ENCODE results near the gene SORCS1.

DNA sequence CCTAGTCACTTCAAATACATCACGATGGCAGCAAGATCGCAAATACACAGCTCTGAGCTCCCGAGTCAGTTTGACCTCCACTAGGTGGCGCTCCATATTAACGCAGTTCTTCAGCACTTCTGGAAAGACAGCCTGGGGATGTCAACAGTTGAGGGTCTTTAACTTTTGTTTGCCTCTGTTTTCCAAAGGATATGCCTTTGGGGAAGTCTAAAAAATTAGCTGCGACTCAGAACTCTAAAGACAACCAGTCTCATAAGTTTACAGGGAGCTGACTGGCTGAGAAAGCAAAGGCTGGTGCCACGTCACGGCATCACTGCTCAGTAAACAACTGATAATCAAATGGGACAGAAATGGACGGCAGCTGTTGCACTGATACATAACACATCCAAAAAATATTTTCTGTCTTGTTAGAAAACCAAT lies 458.8 kb downstream of the SORCS1 start:
- TF ChIP-seq, protein P1, sequence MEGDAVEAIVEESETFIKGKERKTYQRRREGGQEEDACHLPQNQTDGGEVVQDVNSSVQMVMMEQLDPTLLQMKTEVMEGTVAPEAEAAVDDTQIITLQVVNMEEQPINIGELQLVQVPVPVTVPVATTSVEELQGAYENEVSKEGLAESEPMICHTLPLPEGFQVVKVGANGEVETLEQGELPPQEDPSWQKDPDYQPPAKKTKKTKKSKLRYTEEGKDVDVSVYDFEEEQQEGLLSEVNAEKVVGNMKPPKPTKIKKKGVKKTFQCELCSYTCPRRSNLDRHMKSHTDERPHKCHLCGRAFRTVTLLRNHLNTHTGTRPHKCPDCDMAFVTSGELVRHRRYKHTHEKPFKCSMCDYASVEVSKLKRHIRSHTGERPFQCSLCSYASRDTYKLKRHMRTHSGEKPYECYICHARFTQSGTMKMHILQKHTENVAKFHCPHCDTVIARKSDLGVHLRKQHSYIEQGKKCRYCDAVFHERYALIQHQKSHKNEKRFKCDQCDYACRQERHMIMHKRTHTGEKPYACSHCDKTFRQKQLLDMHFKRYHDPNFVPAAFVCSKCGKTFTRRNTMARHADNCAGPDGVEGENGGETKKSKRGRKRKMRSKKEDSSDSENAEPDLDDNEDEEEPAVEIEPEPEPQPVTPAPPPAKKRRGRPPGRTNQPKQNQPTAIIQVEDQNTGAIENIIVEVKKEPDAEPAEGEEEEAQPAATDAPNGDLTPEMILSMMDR (IDR thresholded peaks at IDR 0.05), result peak; percentile 56 to 84 (median 78)
- TF ChIP-seq POLR2A (IDR thresholded peaks at IDR 0.05), result no peak

All from right lobe of liver (tissue), 4 donors.